HG03442 (cell line): ENCODE results near the gene HSFX2.
"Not testable (repeated sequence)": the region's sequence is repeated elsewhere in the genome, so short reads cannot be mapped to it uniquely, and the experiment has no call there.

Source experiments
- ATAC-seq: cut with Tn5 transposase; IDR thresholded peaks from one replicate; pipeline ENCODE4 v1.9.1; 2021; ENCODE audit warnings: mild to moderate bottlenecking, moderate library complexity; ENCODE audit not compliant: unreplicated experiment

The HSFX2 gene

GRCh38 chrX:149595214-149595613 is at the start of gene HSFX2:
TSS of gene HSFX2 (minus strand) at chrX:149595314. CDS start at chrX:149594700, 614 bp downstream.
- ATAC-seq = not testable (repeated sequence)

- ATAC-seq = no peak
Measured at GRCh38 chrX:149643496-149643895, 48.4 kb upstream of the HSFX2 start.

GRCh38 chrX:149641835-149642234 is 46.7 kb upstream of the HSFX2 start:
- no peak for ATAC-seq

GRCh38 chrX:149641432-149641831 is 46.3 kb upstream of the HSFX2 start:
- no peak for ATAC-seq

GRCh38 chrX:149639568-149639967 is 44.5 kb upstream of the HSFX2 start:
- ATAC-seq = no peak

- no peak for ATAC-seq
Measured at GRCh38 chrX:149638860-149639259, 43.7 kb upstream of the HSFX2 start.

GRCh38 chrX:149633511-149633910 is 38.4 kb upstream of the HSFX2 start:
- no peak for ATAC-seq

- peak; percentile 95 for ATAC-seq
Measured at GRCh38 chrX:149631234-149632165, 36.4 kb upstream of the HSFX2 start, which contains the start of gene TMEM185A. TSS of gene TMEM185A (minus strand) at chrX:149631792. CDS start at chrX:149631580, 212 bp downstream.

GRCh38 chrX:149630681-149631233 is 35.6 kb upstream of the HSFX2 start:
- no peak for ATAC-seq

- no peak for ATAC-seq
Measured at GRCh38 chrX:149629730-149630387, 34.7 kb upstream of the HSFX2 start.

GRCh38 chrX:149628768-149629167 is 33.7 kb upstream of the HSFX2 start:
- no peak for ATAC-seq

- no peak for ATAC-seq
Measured at GRCh38 chrX:149628280-149628679, 33.2 kb upstream of the HSFX2 start.

- not testable (repeated sequence) for ATAC-seq
Measured at GRCh38 chrX:149626829-149627228, 31.7 kb upstream of the HSFX2 start.

GRCh38 chrX:149619662-149620061 is 24.5 kb upstream of the HSFX2 start:
- ATAC-seq = not testable (repeated sequence)

- ATAC-seq = no peak
Measured at GRCh38 chrX:149618871-149619270, 23.8 kb upstream of the HSFX2 start.

- ATAC-seq = no peak
Measured at GRCh38 chrX:149611623-149612175, 16.6 kb upstream of the HSFX2 start.

- no peak for ATAC-seq
Measured at GRCh38 chrX:149610511-149610910, 15.4 kb upstream of the HSFX2 start.

- no peak for ATAC-seq
Measured at GRCh38 chrX:149607699-149608098, 12.6 kb upstream of the HSFX2 start.

GRCh38 chrX:149605248-149605885 is 10.3 kb upstream of the HSFX2 start:
- ATAC-seq = not testable (repeated sequence)

- ATAC-seq = not testable (repeated sequence)
Measured at GRCh38 chrX:149598603-149599002, 3.5 kb upstream of the HSFX2 start.

GRCh38 chrX:149595943-149596342 is 829 bp upstream of the HSFX2 start:
- not testable (repeated sequence) for ATAC-seq
